HG02884 (cell line): ENCODE results near the gene TRIM37.

Experiments
- ATAC-seq: cut with Tn5 transposase; IDR thresholded peaks from one replicate; pipeline ENCODE4 v1.9.1; 2021; ENCODE audit warnings: mild to moderate bottlenecking, moderate library complexity; ENCODE audit not compliant: unreplicated experiment

The TRIM37 gene

DNA sequence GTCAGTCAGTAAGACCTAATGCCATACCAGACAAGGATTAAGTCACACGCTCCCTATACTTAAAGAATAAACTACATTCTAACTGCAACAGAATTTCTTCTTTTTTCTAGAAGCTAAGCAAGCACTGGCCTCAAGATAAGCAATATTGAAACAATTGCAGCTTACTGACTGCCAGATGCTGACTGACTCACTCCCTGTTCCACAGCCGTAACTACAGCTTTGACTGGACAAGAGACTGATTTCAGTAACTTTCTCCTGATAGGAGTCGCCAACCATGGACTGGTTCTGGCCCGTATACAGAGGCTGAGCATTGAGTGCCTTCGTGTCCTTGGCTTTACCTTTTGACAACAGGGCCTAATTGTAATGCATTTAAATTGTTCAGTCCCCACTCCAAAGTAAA lies 67.9 kb downstream of the TRIM37 start:
- no peak for ATAC-seq

DNA sequence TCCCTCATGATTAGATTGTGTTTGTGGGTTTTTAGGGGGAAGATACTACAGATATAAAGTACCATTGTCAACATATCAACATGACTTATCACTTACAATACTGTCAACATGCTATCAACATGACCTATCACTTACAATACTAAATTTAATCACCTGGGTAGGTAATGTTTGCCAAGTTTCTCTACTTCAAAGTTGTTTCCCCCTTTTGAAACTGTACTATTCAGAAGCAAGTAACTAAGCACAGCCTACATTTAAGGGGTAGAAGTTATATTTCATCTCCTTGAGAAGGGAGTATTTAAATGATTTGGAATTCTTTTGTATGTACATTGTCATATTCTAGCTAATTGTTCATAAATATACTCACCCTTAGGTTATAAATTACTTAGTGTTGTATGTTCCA lies 68.7 kb downstream of the TRIM37 start:
- no peak for ATAC-seq

DNA sequence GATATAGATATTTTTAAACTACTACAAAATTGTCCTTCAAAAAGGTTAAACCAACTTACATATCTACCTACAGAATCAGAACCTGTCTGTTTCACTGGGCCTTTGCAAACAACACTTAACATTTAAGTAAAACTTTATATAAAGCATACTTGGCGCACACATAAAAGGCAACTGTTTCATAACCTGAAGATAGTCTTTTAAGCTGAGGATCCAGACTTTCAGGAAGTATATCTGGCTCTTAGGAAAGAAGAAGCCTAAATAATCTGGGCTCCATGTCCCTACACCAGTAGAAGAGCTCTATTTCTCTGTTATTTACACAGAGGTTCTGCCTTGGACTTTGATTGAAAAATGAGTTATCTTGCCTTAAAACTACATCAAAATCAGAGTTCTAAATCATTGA lies 75.9 kb downstream of the TRIM37 start:
- no peak for ATAC-seq

DNA sequence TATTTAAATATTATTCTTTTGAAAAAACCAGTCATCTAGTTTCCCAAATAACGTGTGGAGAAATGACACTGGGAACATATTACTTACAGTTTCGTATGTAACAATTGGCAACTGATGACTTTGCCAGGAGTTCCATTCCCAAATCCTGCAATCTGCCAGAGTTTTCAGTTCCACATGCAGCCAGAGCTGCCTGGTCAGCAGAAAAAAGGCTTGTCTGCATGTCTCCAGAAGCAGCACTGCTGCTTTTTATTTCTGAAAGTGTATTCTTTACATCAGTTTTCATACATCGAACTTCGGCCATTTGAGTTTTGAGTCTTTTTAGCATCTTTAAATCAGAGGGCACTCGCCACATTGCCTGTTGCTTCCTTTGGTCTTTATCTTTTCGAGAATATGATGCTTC lies 78.4 kb downstream of the TRIM37 start:
- no peak for ATAC-seq

DNA sequence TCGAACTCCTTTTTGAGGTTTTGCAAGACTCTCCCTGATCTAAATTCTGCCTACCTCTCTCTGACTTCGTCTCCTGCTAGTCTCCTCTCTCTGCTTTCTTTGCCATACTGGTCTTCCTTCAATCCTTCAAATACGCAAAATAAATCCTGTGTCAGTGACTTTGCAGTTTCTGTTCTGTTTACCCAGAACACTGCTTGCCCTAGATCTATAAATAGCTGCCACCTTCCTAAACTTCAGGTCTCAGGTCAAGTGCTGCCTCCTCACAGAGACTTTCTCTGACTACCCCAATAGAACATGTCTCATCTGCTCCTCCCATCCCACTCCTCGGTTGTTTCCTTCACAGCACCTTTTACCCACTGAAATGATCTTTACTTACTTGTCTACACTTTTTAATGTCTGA lies 78.9 kb downstream of the TRIM37 start:
- no peak for ATAC-seq

DNA sequence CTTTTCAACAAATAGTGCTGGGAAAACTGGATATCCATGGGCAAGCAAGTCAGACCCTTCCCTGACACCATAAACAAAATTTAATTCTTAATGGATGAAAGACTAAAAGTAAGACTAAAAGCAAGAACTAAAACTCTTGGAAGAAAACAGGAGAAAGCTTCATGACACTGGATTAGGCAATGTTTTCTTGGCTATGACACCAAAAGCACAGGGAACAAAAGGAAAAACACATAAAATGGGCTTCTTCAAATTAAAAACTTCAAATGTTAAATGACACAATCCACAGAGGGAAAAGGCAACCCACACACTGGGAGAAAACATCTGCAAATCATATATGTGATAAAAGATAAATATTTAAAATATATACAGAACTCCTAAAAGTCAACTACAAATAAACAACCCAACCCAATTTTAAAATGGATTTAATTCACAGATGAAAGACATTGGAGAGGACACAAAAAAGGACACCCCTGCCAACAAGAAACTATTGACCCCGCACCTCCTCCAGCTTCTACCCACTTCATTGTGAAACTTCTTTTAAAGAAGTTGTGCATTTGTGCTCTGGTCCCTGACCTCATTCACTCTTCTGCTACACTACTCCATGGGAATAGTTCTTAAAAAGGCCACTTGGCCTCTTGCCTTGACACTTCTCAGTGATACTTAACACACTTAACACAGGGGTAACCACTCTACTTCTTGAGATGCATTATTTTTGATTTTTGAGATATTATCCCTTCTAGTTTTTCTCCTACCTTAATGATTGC lies 80.3 kb downstream of the TRIM37 start:
- ATAC-seq, result no peak

DNA sequence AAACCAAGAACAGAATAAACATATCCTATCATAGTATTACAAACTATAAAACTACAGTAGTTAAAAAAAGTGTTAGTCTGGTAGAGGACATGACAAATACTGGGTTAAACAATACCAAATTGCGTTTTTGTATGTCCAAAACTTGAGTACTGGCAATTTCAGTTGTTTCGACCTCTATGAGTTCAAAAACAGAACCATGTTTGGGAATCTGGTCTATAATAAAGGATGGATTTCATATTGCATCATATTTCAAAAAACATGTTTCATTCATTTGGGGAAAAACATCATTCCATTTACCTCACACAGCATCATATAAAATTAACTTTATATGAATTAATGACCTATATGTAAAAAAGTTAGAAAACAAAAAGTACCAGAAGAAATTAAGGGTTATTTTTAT lies 81.8 kb downstream of the TRIM37 start:
- no peak for ATAC-seq

DNA sequence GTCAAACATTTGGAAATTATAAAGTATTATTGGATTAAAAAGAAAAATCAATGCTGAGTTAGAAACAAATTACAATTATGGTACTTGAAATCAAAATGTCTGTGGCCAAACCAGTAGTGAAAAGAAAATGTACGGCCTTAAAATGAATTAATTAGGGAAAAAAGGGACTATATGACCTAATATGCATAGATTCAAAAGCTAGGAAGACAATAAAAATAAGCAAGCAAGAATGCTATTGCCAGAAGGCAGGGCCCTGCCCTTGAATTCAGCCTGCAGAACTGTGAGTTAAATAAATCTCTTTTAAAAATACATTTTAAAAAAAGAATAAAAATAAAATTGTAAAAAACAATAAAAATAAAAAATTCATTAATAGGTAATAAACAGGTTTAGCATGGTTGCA lies 88.7 kb downstream of the TRIM37 start:
- ATAC-seq, result no peak

DNA sequence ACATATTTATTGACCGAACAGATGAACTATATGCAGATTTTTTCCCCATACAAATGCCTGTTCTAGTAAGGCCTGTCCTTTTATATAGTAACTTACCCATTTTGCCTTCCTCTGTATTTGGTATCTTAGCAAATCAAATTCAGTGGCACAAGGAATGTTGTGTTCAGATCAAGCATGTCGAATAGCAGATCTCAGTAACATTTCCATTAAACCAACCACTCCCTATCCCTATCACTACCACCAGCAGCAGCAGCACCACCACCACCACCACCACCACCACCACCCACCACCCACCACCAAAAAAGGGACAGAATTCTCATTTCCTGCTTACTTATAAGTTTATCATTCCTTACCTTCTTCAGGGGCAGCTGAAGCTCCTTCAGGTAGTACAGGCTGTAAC lies 94.7 kb downstream of the TRIM37 start:
- no peak for ATAC-seq

DNA sequence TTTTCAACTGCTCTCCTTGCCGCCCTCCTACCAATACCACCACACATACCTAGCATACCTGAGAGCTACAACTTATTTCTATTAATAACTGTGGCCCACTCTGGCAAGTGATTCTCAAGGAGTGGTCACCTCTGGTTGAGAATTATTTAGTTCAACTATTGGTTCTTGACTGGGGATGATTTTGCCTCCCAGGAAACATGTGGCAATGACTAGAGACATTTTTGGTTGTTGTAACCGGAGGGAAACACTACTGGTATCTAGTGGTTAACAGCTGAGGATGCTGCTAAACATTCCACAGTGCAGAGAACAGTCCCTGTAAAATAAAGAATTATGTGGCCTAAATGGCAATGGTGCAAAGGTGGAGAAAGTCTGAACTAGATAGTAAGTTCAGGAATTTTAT lies 96.7 kb downstream of the TRIM37 start:
- no peak for ATAC-seq

DNA sequence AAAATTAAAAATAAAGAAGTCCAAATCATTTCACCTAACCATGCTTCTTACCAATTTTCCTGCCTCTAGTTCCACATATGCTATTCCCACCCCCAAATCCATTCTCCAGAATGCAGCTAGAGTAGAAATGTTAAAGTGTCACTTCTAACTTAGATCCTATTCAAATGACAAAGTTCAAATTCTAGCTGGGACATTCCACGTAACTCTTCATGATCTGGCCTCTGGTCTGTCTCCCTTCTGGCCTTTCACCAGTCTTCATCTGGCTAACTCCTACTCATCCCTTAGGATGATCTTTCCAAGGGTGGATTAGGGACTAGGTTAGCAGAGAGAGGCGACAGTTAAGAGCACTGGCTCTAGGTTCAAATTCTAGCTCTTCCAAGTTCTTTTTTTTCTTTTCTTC lies 97.9 kb downstream of the TRIM37 start:
- ATAC-seq, result no peak

DNA sequence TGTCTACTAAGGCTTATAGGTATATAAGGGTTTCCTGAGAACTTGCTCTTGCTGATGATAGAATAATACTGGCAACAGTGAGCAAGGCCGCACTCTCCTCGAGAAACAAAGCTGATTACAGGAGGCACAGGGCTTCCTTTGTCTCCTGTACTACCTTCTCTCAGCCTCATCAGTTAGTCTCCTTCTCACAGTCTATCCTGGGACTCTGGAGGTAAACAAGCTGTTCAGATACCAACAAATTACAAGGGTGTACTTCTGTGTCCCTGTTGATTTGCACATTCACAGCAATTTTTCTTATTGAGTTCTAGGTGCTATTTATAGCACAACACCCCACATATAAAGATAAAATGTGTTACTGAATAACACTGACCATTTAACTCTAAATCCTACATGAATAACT lies 98.7 kb downstream of the TRIM37 start:
- ATAC-seq, result no peak

DNA sequence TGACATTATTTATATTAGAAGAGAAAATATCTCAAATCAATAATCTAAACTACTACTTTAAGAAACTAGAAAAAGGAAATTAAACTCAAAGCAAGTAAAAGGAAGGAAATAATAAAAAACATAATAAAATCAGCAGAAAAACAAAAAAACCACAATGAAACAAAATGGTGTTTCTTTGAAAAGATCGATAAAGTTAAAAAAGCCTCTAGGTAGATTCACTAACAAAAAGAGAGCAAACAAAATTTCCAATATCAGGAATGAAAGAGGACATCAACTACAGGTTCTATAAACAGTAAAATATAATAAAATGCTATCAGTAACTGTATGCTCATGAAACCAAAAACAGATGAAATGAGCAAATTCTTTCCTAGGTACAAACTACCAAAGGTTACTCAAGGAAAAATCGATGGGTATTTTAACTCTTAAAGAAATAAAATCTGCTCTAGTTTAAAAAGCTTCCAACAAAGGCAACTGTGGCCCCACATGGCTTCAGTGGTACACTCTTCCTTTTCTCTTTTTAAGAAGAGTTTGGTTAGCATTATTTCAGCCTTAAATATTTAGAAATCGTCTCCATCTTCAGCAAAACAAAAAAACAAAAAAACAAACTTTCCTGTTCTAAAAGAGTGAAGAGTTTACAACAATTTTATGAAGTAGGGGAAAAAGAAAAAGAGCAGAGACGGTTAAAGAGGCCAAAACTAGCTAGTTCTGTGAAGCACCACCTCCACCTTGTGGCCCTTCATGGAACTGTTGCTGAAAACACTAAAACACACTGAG lies 102.2 kb downstream of the TRIM37 start:
- ATAC-seq, result no peak

DNA sequence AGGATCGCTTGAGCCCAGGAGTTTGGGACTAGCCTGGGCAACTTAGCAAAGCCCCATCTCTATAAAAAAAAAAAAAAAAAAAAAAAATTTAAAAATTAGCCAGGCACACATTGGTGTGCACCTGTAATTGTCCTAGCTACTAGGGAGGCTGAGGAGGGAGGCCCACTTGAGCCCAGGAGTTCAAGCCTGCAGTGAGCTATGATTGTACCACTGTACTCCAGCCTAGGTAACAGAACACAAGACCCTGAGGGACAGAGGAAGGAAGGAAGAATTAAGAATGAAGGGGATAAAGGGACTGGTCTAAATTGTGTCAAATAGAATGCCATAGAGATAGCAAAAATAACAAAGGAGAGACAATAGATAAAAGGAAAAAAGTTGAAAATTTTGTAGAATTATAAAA lies 102.8 kb downstream of the TRIM37 start:
- ATAC-seq, result no peak

DNA sequence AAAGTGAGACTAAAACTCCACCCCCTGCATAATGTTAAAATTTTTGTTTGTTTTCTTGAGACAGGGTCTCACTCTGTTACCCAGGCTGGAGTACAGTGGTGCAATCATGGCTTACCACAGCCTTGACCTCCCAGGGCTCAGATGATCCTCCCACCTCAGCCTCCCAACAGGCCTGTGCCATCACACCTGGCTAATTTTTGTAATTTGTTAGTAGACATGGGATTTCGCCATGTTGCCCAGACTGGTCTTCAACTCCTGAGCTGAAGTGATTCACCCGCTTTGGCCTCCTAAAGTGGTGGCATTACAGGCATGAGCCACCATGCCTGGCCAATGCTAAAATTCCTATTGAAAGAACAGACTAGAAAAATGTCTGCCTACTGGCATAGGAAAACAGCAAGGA lies 103.8 kb downstream of the TRIM37 start:
- no peak for ATAC-seq

DNA sequence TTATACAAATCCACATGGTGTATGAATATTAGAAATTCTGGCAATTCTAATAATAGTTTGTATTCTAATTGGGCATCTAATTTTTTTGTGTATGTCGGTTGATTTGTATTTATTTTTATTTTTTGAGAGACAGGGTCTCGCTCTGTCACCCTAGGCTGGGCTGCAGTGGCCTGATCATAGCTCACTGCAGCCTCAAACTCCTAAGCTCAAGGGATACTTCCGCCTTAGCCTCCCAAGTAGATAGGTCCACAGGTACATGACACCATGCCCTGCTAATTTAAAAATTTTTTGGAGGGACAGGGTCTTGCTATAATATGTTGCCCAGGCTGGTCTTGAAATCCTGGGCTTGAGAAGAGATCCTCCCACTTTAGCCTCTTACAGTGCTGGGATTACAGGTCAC lies 104.6 kb downstream of the TRIM37 start:
- no peak for ATAC-seq

DNA sequence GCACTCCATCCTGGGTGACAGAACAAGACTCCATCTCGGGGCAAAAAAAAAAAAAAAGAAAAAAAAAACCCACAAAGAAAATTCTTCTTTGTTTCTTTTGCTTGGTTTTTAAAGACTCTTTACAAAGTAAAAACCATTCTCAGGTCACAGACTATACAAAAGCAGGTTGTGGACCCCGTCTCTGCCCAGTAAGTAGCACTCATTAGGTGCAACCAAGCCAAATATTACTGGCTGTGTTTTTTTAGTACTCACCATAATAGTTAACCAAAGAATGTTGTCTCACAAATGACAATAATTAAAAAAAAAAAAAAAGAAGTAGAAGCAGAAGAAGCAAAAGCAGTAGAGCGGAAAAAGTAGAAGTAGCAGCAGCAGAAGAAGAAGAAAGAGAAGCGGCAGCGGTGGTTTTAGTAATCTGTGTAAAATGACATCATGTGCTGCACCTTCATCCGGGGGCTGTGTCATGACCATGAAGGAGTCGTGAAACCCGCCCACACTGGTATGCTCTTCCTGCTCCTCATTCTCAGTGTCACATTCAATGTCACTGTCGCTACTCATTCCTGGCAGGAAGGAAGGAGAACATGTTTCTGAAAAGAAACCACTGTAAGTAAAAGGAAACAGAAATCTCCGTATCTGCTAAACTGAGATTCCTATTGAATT lies 105.4 kb downstream of the TRIM37 start:
- ATAC-seq, result peak; percentile 87

DNA sequence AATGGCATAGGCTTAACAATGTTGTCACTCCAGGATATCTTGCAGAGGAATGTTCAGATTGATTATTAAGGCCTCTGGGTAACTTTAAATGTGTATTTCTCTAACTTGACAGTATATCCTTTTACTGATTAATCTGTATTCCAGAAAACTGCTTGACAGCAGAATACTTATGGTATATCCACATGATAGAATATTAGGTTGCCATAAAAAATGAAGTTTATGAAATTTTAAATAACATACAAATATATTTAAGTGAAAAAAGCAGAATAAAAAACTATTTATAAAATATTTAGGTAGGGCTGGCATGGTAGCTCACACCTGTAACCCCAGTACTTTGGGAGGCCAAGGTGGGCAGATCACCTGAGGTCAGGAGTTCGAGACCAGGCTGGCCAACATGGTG lies 106.7 kb downstream of the TRIM37 start:
- ATAC-seq, result no peak

DNA sequence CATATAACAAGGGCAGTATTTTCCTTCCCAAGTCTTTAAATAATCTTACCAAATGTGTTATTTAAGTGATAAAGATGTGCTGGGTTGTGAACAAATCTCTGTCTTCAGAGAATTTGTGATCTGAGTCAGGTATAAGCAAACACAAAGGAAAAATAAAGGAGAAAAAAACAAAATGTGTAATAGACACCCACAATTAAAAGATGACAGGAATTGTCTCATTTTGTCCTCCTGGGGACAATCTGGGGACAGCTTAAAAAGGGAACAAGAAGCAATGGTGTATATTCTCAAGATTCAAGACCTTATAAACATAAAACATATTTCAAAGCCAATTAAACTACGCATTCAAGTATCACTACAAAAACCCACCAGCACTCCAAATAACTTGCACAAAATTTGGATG lies 107.2 kb downstream of the TRIM37 start:
- no peak for ATAC-seq

DNA sequence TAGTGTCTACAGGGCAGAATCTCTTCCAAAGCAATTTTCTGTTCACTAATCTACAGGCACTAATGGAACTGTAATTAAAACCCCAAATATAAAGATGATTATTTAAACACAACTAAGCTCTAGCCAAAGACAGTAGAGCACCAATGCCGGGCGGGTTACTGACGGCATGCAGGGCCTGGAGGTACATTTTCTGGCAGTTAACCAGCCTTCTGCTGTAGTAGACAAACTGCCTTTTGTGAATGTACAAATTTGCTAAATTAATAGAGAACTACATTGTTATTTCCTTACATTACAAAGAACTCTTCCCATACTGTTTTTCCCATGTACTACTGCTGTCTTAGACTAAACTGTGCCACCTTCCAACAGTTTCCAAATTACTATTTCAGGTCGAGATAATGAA lies 107.8 kb downstream of the TRIM37 start:
- no peak for ATAC-seq

DNA sequence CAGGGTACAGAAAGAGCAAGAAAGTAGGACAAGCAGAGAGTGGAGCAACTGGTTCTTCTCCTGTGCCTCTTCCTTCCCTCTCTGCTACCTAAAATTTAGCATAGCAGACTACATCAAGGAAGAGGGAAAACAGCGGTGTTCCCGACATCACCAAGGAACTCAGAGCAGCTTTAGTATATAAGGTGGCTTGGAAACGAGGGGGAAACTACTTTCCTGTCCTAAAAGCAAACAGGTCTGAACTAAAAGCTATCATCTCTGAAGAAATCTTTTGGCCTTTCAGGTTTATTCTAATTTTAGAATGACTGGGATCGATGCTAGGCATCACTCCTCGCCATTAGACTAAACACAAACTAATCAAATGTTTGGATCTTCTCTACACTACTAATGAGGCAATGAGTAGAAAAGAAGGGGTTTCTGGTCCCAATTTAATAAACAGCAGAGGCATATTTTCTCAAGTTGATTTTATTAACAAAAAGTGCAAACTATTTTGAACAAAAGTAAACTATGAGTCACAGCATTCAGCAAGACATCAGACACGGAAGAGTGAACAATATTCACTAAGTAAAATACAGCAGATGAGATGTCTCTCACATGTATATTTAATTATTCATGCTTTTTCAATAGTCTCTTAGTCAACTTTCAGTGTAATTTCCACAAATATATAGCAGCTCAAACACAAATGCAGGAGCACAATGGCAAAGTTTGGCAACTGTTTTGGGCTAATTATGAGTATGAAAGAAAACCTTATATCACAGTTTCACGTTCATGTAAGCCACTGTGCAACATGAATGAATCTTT lies 108.7 kb downstream of the TRIM37 start:
- no peak for ATAC-seq
